PC-9 (cell line): ENCODE measurements around the gene NTM. TPM values are rescaled to one million over a fixed set of nuclear protein-coding genes. Genes with fewer than 3 reads are reported as not detected.

Experiments
- BruUV-seq: library from RNA; stranded (reverse); fragments of 400-500 nt; replicated peaks from 2 replicates; lab custom pipeline; 2021; lab: Mats Ljungman, UMichigan
- CTCF ChIA-PET: fragments of 300-600 bp; sonication (Branson Sonifier 250); formaldehyde crosslinking; loops from one replicate; lab custom pipeline; 2022; ENCODE audit warnings: antibody characterized with exemption; lab: Charles Lee
- POLR2A ChIA-PET: fragments of 300-600 bp; sonication (Branson Sonifier 250); formaldehyde crosslinking; loops from one replicate; lab custom pipeline; 2022; ENCODE audit warnings: antibody characterized with exemption; ENCODE audit not compliant: unreplicated experiment; lab: Charles Lee
- DNase-seq, 2 experiments: peaks; one replicate each; pipeline versions ENCODE4 v3.0.0 to v3.0.0-alpha.2; 2015 to 2022; ENCODE audit warnings: mixed read lengths in 1 of 2
- H2AFZ ChIP-seq: fragments of 200-600 bp; sonication (generic); 2 replicates; pipeline ENCODE4 v1.8.1; 2017; ENCODE audit warnings: antibody characterized with exemption
- H3F3A ChIP-seq: fragments of 200-600 bp; sonication (generic); 2 replicates; pipeline ENCODE4 v1.8.1; 2017; ENCODE audit warnings: antibody characterized with exemption, mild to moderate bottlenecking, low read depth; ENCODE audit not compliant: insufficient read depth
- H3K27ac ChIP-seq: fragments of 200-600 bp; sonication (generic); 2 replicates; pipeline ENCODE4 v1.6.1; 2016; ENCODE audit warnings: mixed run types
- H3K27me3 ChIP-seq: fragments of 200-600 bp; sonication (generic); 2 replicates; pipeline ENCODE4 v1.6.1; 2016; ENCODE audit warnings: low read depth, mixed run types; ENCODE audit not compliant: insufficient read depth
- H3K36me3 ChIP-seq: fragments of 200-600 bp; sonication (generic); 2 replicates; pipeline ENCODE4 v1.6.1; 2016; ENCODE audit warnings: low read depth, mixed run types
- H3K4me1 ChIP-seq: fragments of 200-600 bp; sonication (generic); replicated peaks from 2 replicates; pipeline ENCODE4 v1.6.1; 2016; ENCODE audit warnings: mixed run types; ENCODE audit not compliant: insufficient read depth
- H3K4me2 ChIP-seq: fragments of 200-600 bp; sonication (generic); 2 replicates; pipeline ENCODE4 v1.6.1; 2017; ENCODE audit warnings: mixed run types
- H3K4me3 ChIP-seq: fragments of 200-600 bp; sonication (generic); 2 replicates; pipeline ENCODE4 v1.6.1; 2016; ENCODE audit warnings: mixed run types
- H3K79me2 ChIP-seq: fragments of 200-600 bp; sonication (generic); 2 replicates; pipeline ENCODE4 v1.6.1; 2017; ENCODE audit warnings: low read depth, mixed run types
- H3K9me2 ChIP-seq: fragments of 200-600 bp; sonication (generic); 2 replicates; pipeline ENCODE4 v1.8.1; 2017; ENCODE audit warnings: mild to moderate bottlenecking; ENCODE audit not compliant: insufficient read depth
- H3K9me3 ChIP-seq: fragments of 200-600 bp; sonication (generic); 2 replicates; pipeline ENCODE4 v1.8.1; 2016; ENCODE audit warnings: low read depth; ENCODE audit not compliant: insufficient read depth
- H4K20me1 ChIP-seq: fragments of 200-600 bp; sonication (generic); 2 replicates; pipeline ENCODE4 v1.8.1; 2017; ENCODE audit not compliant: insufficient read depth
- CTCF ChIP-seq: fragments of 200-600 bp; sonication (generic); conservative IDR thresholded peaks from 2 replicates; pipeline ENCODE4 v1.6.1; 2017; ENCODE audit warnings: mixed run types, antibody characterized with exemption, mild to moderate bottlenecking, moderate library complexity
- EZH2 ChIP-seq: fragments of 200-600 bp; sonication (generic); IDR thresholded peaks from 2 replicates; pipeline ENCODE4 v1.8.0; 2017; ENCODE audit warnings: antibody characterized with exemption, low read depth
- intact Hi-C: fragments of 100-400 bp; cut with micrococcal nuclease; formaldehyde crosslinking; loops from one replicate; pipeline ENCODE4 v1.10.0; 2022; ENCODE audit not compliant: unreplicated experiment
- total RNA-seq: library from RNA; stranded (reverse); gene quantifications from 2 replicates; pipeline ENCODE4 v1.2.3, GENCODE V29; 2021

NTM gene
- total RNA-seq, 1 experiment from 2014 or later = not detected

- H3K9me3 ChIP-seq = no peaks in the 10 kb centered on the region
- H3K4me3 ChIP-seq = no peak overlapping the region
- H3K4me1 ChIP-seq = no peaks in the 10 kb centered on the region
- ChIA-PET CTCF (no interaction called here), POLR2A (no interaction called here)
- no TSS peak for BruUV-seq
- H3K27ac ChIP-seq = no peak overlapping the region
- H3K9me2 ChIP-seq = no peaks in the 10 kb centered on the region
- H3K36me3 ChIP-seq = no peaks in the 10 kb centered on the region
- H4K20me1 ChIP-seq = no peaks in the 10 kb centered on the region
- DNase-seq = no peak
- no peaks in the 10 kb centered on the region for H3K79me2 ChIP-seq
- no peak overlapping the region for H2AFZ ChIP-seq
- H3K27me3 ChIP-seq = no peaks in the 10 kb centered on the region
- intact Hi-C loops = no loop called here
- no peaks in the 10 kb centered on the region for H3F3A ChIP-seq
- TF ChIP-seq CTCF (no peak), EZH2 (no peak)
- no peak overlapping the region for H3K4me2 ChIP-seq
Measured at GRCh38 chr11:132039521-132039920, 669.1 kb downstream of the NTM start.

GRCh38 chr11:132042296-132042695 lies 671.9 kb downstream of the NTM start:
- no peaks in the 10 kb centered on the region for H3F3A ChIP-seq
- TF ChIP-seq CTCF (no peak), EZH2 (no peak)
- intact Hi-C loops = no loop called here
- H3K9me3 ChIP-seq = no peaks in the 10 kb centered on the region
- POLR2A ChIA-PET = no interaction called here
- no peaks in the 10 kb centered on the region for H3K36me3 ChIP-seq
- H3K4me3 ChIP-seq = no peak overlapping the region
- H2AFZ ChIP-seq = no peak overlapping the region
- no peaks in the 10 kb centered on the region for H4K20me1 ChIP-seq
- no peaks in the 10 kb centered on the region for H3K4me1 ChIP-seq
- no peak for DNase-seq
- CTCF ChIA-PET = no interaction called here
- no peaks in the 10 kb centered on the region for H3K79me2 ChIP-seq
- no peak overlapping the region for H3K4me2 ChIP-seq
- BruUV-seq = no TSS peak
- H3K27ac ChIP-seq = no peak overlapping the region
- H3K27me3 ChIP-seq = no peaks in the 10 kb centered on the region
- no peaks in the 10 kb centered on the region for H3K9me2 ChIP-seq

GRCh38 chr11:132043714-132044113 lies 673.3 kb downstream of the NTM start:
- Histone ChIP-seq H3K4me2 (no peak overlapping the region), H2AFZ (no peak overlapping the region), H3K27ac (no peak overlapping the region), H3K9me2 (no peaks in the 10 kb centered on the region), H3K36me3 (no peaks in the 10 kb centered on the region), H3K4me1 (no peaks in the 10 kb centered on the region), H3K27me3 (no peaks in the 10 kb centered on the region), H3K4me3 (no peak overlapping the region), H4K20me1 (no peaks in the 10 kb centered on the region), H3K79me2 (no peaks in the 10 kb centered on the region), H3F3A (no peaks in the 10 kb centered on the region), H3K9me3 (no peaks in the 10 kb centered on the region)
- ChIA-PET POLR2A (no interaction called here), CTCF (no interaction called here)
- no TSS peak for BruUV-seq
- TF ChIP-seq CTCF (no peak), EZH2 (no peak)
- intact Hi-C loops = no loop called here
- no peak for DNase-seq
